Panc1 (cell line): ENCODE results near the gene RNF113B. TPM values are rescaled to one million over a fixed set of nuclear protein-coding genes. Genes with fewer than 3 reads are reported as not detected.

Experiments
- ATAC-seq: fragments of 200-7000 bp; cut with Tn5 transposase; 2 replicates; pipeline ENCODE4 v1.9.1; 2020; ENCODE audit warnings: mild to moderate bottlenecking, moderate library complexity
- Bru-seq: library from RNA; stranded (reverse); fragments of 400-500 nt; gene quantifications from one replicate; lab custom pipeline; 2021; lab: Mats Ljungman, UMichigan
- BruChase-seq, 2 experiments: library from RNA; stranded (reverse); fragments of 400-500 nt; gene quantifications; one replicate each; lab custom pipeline; 2021; lab: Mats Ljungman, UMichigan
- BruUV-seq: library from RNA; stranded (reverse); fragments of 400-500 nt; replicated peaks from 2 replicates; lab custom pipeline; 2021; lab: Mats Ljungman, UMichigan
- CTCF ChIA-PET: fragments of 300-600 bp; sonication (Branson Sonifier 250); formaldehyde crosslinking; loops from one replicate; lab custom pipeline; 2022; ENCODE audit warnings: antibody characterized with exemption; lab: Charles Lee
- POLR2A ChIA-PET: fragments of 300-600 bp; sonication (Branson Sonifier 250); formaldehyde crosslinking; loops from one replicate; lab custom pipeline; 2022; ENCODE audit warnings: antibody characterized with exemption; lab: Charles Lee
- DNase-seq: peaks from one replicate; pipeline ENCODE4 v3.0.0-alpha.2; 2010; ENCODE audit warnings: low read depth, low spot score
- H3K27ac ChIP-seq: 2 replicates; pipeline ENCODE4 v1.5.1; 2011; ENCODE audit warnings: mild to moderate bottlenecking, low read length, inconsistent platforms
- H3K27me3 ChIP-seq: fragments of 200-500 bp; sonication (Bioruptor generic); 2 replicates; pipeline ENCODE4 v1.6.0; 2014; ENCODE audit warnings: low read length, inconsistent platforms; ENCODE audit not compliant: control insufficient read depth, insufficient read depth
- H3K36me3 ChIP-seq: fragments of 200-500 bp; sonication (Bioruptor generic); 2 replicates; pipeline ENCODE4 v1.5.1; 2014; ENCODE audit warnings: inconsistent platforms, mild to moderate bottlenecking, low read length, moderate library complexity; ENCODE audit not compliant: control insufficient read depth, insufficient read depth
- H3K4me1 ChIP-seq: 2 replicates; pipeline ENCODE4 v1.5.1; 2011; ENCODE audit warnings: inconsistent platforms, mild to moderate bottlenecking, low read length, moderate library complexity; ENCODE audit not compliant: control insufficient read depth, insufficient read depth
- H3K4me3 ChIP-seq, 2 experiments: 2 replicates each; pipeline ENCODE4 v1.5.1; 2011 to 2012; ENCODE audit warnings: low read depth in 2 of 2, low read length in 2 of 2, mild to moderate bottlenecking in 2 of 2, inconsistent platforms in 1 of 2, moderate library complexity in 1 of 2
- H3K9me3 ChIP-seq: fragments of 200-500 bp; sonication (Bioruptor generic); 2 replicates; pipeline ENCODE4 v1.5.1; 2014; ENCODE audit warnings: low read depth, mild to moderate bottlenecking, inconsistent platforms, low read length, moderate library complexity; ENCODE audit not compliant: control insufficient read depth, insufficient read depth
- CTCF ChIP-seq: fragments of 450-650 bp; IDR thresholded peaks from 2 replicates; pipeline ENCODE4 v1.5.1; 2017; ENCODE audit warnings: mild to moderate bottlenecking
- POLR2AphosphoS5 ChIP-seq: IDR thresholded peaks from 2 replicates; pipeline ENCODE4 v1.6.1; 2012; ENCODE audit warnings: mild to moderate bottlenecking, low read depth, low read length, moderate library complexity
- REST ChIP-seq, 2 experiments: IDR thresholded peaks; 2 replicates each; pipeline ENCODE4 v1.6.1; 2011 to 2012; ENCODE audit warnings: low read depth in 2 of 2, control low read depth in 1 of 2, low read length in 1 of 2, mild to moderate bottlenecking in 1 of 2, moderate library complexity in 1 of 2; ENCODE audit not compliant: insufficient read depth in 1 of 2
- SIN3A ChIP-seq: IDR thresholded peaks from 2 replicates; pipeline ENCODE4 v1.6.1; 2012; ENCODE audit warnings: low read depth, mild to moderate bottlenecking, low read length, moderate library complexity, borderline replicate concordance; ENCODE audit not compliant: insufficient read depth
- TCF7L2 ChIP-seq: IDR thresholded peaks from 2 replicates; pipeline ENCODE4 v1.6.1; 2011; ENCODE audit warnings: mild to moderate bottlenecking, low read depth, low read length, inconsistent platforms
- in situ Hi-C: cut with HindIII; loops from 2 replicates; pipeline ENCODE4 v1.10.0; 2016; ENCODE audit warnings: low sequenced_read_pairs, low pct_unique_long_range_greater_than_20kb
- intact Hi-C: fragments of 100-400 bp; cut with micrococcal nuclease; formaldehyde crosslinking; loops from one replicate; pipeline ENCODE4 v1.10.0; 2022; ENCODE audit not compliant: unreplicated experiment
- long read RNA-seq: library from polyadenylated mRNA; unstranded; transcript quantifications from one replicate; pipeline ENCODE4 v2.0.0, GENCODE V29; 2021; ENCODE audit not compliant: unreplicated experiment
- polyA plus RNA-seq: library from polyadenylated mRNA; unstranded; fragments of >200 nt; gene quantifications from one replicate; pipeline ENCODE4 v1.2.1, GENCODE V29; 2012; ENCODE audit warnings: missing spikeins; ENCODE audit not compliant: insufficient read length
- total RNA-seq: library from RNA; stranded (reverse); gene quantifications from one replicate; pipeline ENCODE4 v1.2.1, GENCODE V29; 2021; ENCODE audit not compliant: unreplicated experiment

The RNF113B gene
- not detected for total RNA-seq
- polyA plus RNA-seq: not detected
- Bru-seq, nascent RNA: not detected
- not detected for BruChase-seq, experiment 1, labeled RNA remaining after a 2-hour chase
- BruChase-seq, experiment 2, labeled RNA remaining after a 6-hour chase: not detected
- long read RNA-seq: 0 reads

DNA sequence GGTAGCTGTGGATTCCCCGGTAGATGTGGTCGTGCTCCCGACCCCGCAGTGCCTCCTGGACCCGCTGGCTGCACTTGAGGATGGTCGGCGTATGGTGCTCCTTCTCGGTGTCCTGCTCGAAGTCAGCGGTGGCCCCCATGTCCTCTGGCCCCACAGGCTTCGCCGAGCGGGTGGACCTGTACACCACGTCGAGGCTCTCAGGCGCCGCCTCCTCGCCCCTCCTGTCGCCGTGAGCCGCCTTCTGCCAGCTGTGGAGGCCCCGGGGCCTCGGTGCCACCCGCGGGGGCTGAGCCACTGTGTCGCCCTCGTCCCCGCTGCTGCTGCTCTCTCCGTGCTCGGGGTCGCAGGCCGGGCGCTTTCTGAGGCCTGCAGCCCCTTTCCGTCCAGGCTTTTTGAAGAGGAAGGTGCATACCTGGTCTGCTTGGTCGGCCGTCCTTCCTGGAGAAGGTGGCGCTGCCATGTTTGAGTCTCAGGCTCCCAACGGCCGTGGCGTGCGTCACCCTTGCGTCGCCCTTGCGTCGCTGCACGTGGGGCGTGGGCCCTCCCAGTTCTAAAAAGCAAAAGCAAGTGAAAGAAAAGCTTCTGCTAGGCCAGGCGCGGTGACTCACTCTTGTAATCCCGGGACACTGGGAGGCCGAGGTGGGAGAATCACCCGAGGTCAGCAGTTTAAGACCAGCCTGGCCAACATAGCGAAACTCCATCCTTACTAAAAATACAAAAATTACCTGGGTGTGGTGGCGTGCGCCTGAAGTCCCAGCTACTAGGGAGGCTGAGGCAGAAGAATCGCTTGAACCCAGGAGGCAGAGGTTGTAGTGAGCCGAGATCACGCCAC is at the start of gene RNF113B:
RNF113B (minus strand) TSS at position 493 of the 832 bp plus-strand sequence; CDS start at position 460, 33 bp downstream.
- ATAC-seq: no peak
- intact Hi-C loops (no loop called here), in situ Hi-C loops (no loop called here)
- no peak for TF ChIP-seq SIN3A
- TF ChIP-seq REST (IDR thresholded peaks at IDR 0.05; ENCODE audit: insufficient read depth in 1 of 2, low read depth in 2 of 2, low read length in 1 of 2): no peak
- TF ChIP-seq CTCF: no peak
- TF ChIP-seq TCF7L2: no peak
- no peak for TF ChIP-seq POLR2AphosphoS5
- Histone ChIP-seq H3K36me3 (no peaks in the 10 kb centered on the region), H3K27me3 (no peaks in the 10 kb centered on the region), H3K9me3 (no peaks in the 10 kb centered on the region), H3K4me1 (peaks cover 32% of the 10 kb centered on the region), H3K27ac (no peak within 1 kb of the TSS; the same call in 1 of the 2 replicates), H3K4me3 (no peak within 1 kb of the TSS)
- CTCF ChIA-PET: no interaction called here
- no TSS peak for BruUV-seq
- DNase-seq: no peak
- POLR2A ChIA-PET: no interaction called here

GRCh38 chr13:98226496-98226895 is 49.4 kb upstream of the RNF113B start:
- CTCF ChIA-PET: no interaction called here
- Histone ChIP-seq H3K27ac (no peak overlapping the region), H3K4me1 (no peaks in the 10 kb centered on the region), H3K9me3 (no peaks in the 10 kb centered on the region), H3K36me3 (no peaks in the 10 kb centered on the region), H3K4me3 (no peak overlapping the region), H3K27me3 (no peaks in the 10 kb centered on the region)
- in situ Hi-C loops (no loop called here), intact Hi-C loops (no loop called here)
- POLR2A ChIA-PET: no interaction called here
- DNase-seq (no peak), ATAC-seq (no peak)
- no TSS peak for BruUV-seq
- TF ChIP-seq SIN3A: no peak
